Panc1 (cell line): Measurements from ENCODE around the gene ZFR2.

Experiments used
- CTCF ChIP-seq: fragments of 450-650 bp; IDR thresholded peaks from 2 replicates; pipeline ENCODE4 v1.5.1; 2017; ENCODE audit warnings: mild to moderate bottlenecking
- TCF7L2 ChIP-seq: IDR thresholded peaks from 2 replicates; pipeline ENCODE4 v1.6.1; 2011; ENCODE audit warnings: mild to moderate bottlenecking, low read depth, low read length, inconsistent platforms
- TF ChIP-seq, protein P1 (sequence below), 2 experiments: IDR thresholded peaks; 2 replicates each; pipeline ENCODE4 v1.6.1; 2011 to 2012; ENCODE audit warnings: low read depth in 2 of 2, control low read depth in 1 of 2, low read length in 1 of 2, mild to moderate bottlenecking in 1 of 2, moderate library complexity in 1 of 2; ENCODE audit not compliant: insufficient read depth in 1 of 2

DNA sequence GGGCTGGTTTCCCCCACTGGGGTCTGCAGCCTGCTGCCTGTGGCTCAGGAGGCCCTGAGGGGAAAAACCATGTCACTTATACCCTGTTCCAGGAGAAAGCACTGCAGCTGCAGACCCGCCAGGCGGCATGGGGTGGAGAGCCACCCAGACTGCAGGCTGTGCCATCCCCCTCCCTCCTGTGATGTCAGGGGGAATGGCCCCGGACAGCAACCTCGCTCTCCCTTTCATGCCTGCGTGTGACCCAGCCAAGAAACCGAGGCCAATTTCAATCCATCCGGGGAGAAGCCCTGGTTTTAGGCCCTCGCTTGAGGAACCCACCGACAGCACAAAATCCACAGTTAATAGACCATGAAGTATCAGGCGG, 45.5 kb downstream of the ZFR2 start:
- TF ChIP-seq CTCF (no peak), TCF7L2 (no peak)
- TF ChIP-seq, protein P1, sequence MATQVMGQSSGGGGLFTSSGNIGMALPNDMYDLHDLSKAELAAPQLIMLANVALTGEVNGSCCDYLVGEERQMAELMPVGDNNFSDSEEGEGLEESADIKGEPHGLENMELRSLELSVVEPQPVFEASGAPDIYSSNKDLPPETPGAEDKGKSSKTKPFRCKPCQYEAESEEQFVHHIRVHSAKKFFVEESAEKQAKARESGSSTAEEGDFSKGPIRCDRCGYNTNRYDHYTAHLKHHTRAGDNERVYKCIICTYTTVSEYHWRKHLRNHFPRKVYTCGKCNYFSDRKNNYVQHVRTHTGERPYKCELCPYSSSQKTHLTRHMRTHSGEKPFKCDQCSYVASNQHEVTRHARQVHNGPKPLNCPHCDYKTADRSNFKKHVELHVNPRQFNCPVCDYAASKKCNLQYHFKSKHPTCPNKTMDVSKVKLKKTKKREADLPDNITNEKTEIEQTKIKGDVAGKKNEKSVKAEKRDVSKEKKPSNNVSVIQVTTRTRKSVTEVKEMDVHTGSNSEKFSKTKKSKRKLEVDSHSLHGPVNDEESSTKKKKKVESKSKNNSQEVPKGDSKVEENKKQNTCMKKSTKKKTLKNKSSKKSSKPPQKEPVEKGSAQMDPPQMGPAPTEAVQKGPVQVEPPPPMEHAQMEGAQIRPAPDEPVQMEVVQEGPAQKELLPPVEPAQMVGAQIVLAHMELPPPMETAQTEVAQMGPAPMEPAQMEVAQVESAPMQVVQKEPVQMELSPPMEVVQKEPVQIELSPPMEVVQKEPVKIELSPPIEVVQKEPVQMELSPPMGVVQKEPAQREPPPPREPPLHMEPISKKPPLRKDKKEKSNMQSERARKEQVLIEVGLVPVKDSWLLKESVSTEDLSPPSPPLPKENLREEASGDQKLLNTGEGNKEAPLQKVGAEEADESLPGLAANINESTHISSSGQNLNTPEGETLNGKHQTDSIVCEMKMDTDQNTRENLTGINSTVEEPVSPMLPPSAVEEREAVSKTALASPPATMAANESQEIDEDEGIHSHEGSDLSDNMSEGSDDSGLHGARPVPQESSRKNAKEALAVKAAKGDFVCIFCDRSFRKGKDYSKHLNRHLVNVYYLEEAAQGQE (IDR thresholded peaks at IDR 0.05; ENCODE audit: insufficient read depth in 1 of 2, low read depth in 2 of 2, low read length in 1 of 2), result no peak
